Activated naive CD4-positive, alpha-beta T cell treated with anti-CD3 and anti-CD28 coated beads, Interleukin-2, amount 10 ng/mL, durations not matched to agents 7 days and 5 days (primary cell): ENCODE results near the gene RASA4.
"Not testable (repeated sequence)": the region's sequence is repeated elsewhere in the genome, so short reads cannot be mapped to it uniquely, and the experiment has no call there.

Experiments used
- CTCF ChIA-PET: fragments of 350-600 bp; sonication (Branson Sonifier 250); formaldehyde crosslinking; loops from one replicate; lab custom pipeline; 2021; ENCODE audit warnings: antibody characterized with exemption; lab: Charles Lee
- DNase-seq: peaks from one replicate; pipeline ENCODE4 v3.0.0-alpha.2; 2020
- H3K27ac Mint-ChIP-seq: one replicate; pipeline ENCODE4 v1.8.0; 2021; ENCODE audit warnings: mild to moderate bottlenecking, moderate library complexity, mixed read lengths
- H3K27me3 Mint-ChIP-seq: one replicate; pipeline ENCODE4 v1.8.0; 2021; ENCODE audit warnings: mild to moderate bottlenecking, mixed read lengths
- H3K36me3 Mint-ChIP-seq: one replicate; pipeline ENCODE4 v1.8.0; 2021; ENCODE audit warnings: mixed read lengths
- H3K4me1 Mint-ChIP-seq: one replicate; pipeline ENCODE4 v1.8.0; 2021; ENCODE audit warnings: mixed read lengths
- H3K4me3 Mint-ChIP-seq: one replicate; pipeline ENCODE4 v1.8.0; 2021; ENCODE audit warnings: mild to moderate bottlenecking, moderate library complexity, mixed read lengths
- H3K9me3 Mint-ChIP-seq: one replicate; pipeline ENCODE4 v1.8.0; 2021; ENCODE audit warnings: mixed read lengths

Gene RASA4

GRCh38 chr7:102542083-102542482 lies 74.5 kb downstream of the RASA4 start:
- H3K9me3 Mint-ChIP-seq, H3K27ac Mint-ChIP-seq, H3K4me1 Mint-ChIP-seq, DNase-seq, H3K4me3 Mint-ChIP-seq, CTCF ChIA-PET, H3K27me3 Mint-ChIP-seq, H3K36me3 Mint-ChIP-seq: not testable (repeated sequence)

- H3K4me1 Mint-ChIP-seq, H3K27ac Mint-ChIP-seq, H3K4me3 Mint-ChIP-seq, DNase-seq, H3K27me3 Mint-ChIP-seq, H3K9me3 Mint-ChIP-seq, CTCF ChIA-PET, H3K36me3 Mint-ChIP-seq: not testable (repeated sequence)
These were observed 76.0 kb downstream of the RASA4 start for GRCh38 chr7:102540604-102541003.

GRCh38 chr7:102535062-102535615 lies 81.4 kb downstream of the RASA4 start:
- H3K4me3 Mint-ChIP-seq, DNase-seq, H3K27ac Mint-ChIP-seq, H3K27me3 Mint-ChIP-seq, H3K36me3 Mint-ChIP-seq, H3K4me1 Mint-ChIP-seq, CTCF ChIA-PET, H3K9me3 Mint-ChIP-seq: not testable (repeated sequence)

GRCh38 chr7:102532127-102532526 lies 84.4 kb downstream of the RASA4 start:
- H3K27ac Mint-ChIP-seq, CTCF ChIA-PET, H3K36me3 Mint-ChIP-seq, H3K9me3 Mint-ChIP-seq, H3K4me3 Mint-ChIP-seq, H3K27me3 Mint-ChIP-seq, H3K4me1 Mint-ChIP-seq, DNase-seq: not testable (repeated sequence)

- H3K27me3 Mint-ChIP-seq, H3K36me3 Mint-ChIP-seq, CTCF ChIA-PET, H3K4me3 Mint-ChIP-seq, H3K27ac Mint-ChIP-seq, DNase-seq, H3K9me3 Mint-ChIP-seq, H3K4me1 Mint-ChIP-seq: not testable (repeated sequence)
These were observed 85.0 kb downstream of the RASA4 start for GRCh38 chr7:102531583-102531982.

- H3K4me1 Mint-ChIP-seq, H3K4me3 Mint-ChIP-seq, DNase-seq, CTCF ChIA-PET, H3K36me3 Mint-ChIP-seq, H3K9me3 Mint-ChIP-seq, H3K27me3 Mint-ChIP-seq, H3K27ac Mint-ChIP-seq: not testable (repeated sequence)
These were observed 88.4 kb downstream of the RASA4 start for GRCh38 chr7:102527822-102528793.

- CTCF ChIA-PET = not testable (repeated sequence)
These were observed 89.4 kb downstream of the RASA4 start for GRCh38 chr7:102527182-102527581.

GRCh38 chr7:102524803-102525202 lies 91.8 kb downstream of the RASA4 start:
- DNase-seq, H3K9me3 Mint-ChIP-seq, H3K4me3 Mint-ChIP-seq, H3K27me3 Mint-ChIP-seq, CTCF ChIA-PET, H3K27ac Mint-ChIP-seq, H3K4me1 Mint-ChIP-seq, H3K36me3 Mint-ChIP-seq: not testable (repeated sequence)

More at GRCh38 chr7:102527182-102527581, 89.4 kb downstream of the RASA4 start:
- DNase-seq, H3K36me3 Mint-ChIP-seq, H3K4me1 Mint-ChIP-seq, H3K9me3 Mint-ChIP-seq, H3K27ac Mint-ChIP-seq, H3K4me3 Mint-ChIP-seq, H3K27me3 Mint-ChIP-seq: not testable (repeated sequence)
